Thymus (tissue), 11 donors: ENCODE measurements around the gene ZBTB18. TPM values are rescaled to one million over a fixed set of nuclear protein-coding genes. Genes with fewer than 3 reads are reported as not detected.

ENCODE experiments used
- DNase-seq, 9 donors: peaks; one replicate each; pipeline ENCODE4 v3.0.0-alpha.2; 2013; ENCODE audit warnings: low spot score in 9 of 9, low read depth in 6 of 9, missing footprints in 1 of 9
- H3K27ac ChIP-seq, 2 donors: one replicate each; pipeline ENCODE4 v1.5.1; 2013; ENCODE audit warnings: control low read depth in 1 of 2, low read depth in 1 of 2, low read length in 1 of 2, mild to moderate bottlenecking in 1 of 2, moderate library complexity in 1 of 2
- H3K27me3 ChIP-seq, 2 donors: one replicate each; pipeline ENCODE4 v1.5.1; 2013; ENCODE audit warnings: low read length in 1 of 2; ENCODE audit not compliant: control insufficient read depth in 2 of 2, insufficient read depth in 1 of 2
- H3K36me3 ChIP-seq, 2 donors: one replicate each; pipeline ENCODE4 v1.5.1; 2013; ENCODE audit warnings: low read length in 1 of 2, mild to moderate bottlenecking in 1 of 2, moderate library complexity in 1 of 2; ENCODE audit not compliant: control insufficient read depth in 2 of 2, insufficient read depth in 2 of 2
- H3K4me1 ChIP-seq, 2 donors: one replicate each; pipeline ENCODE4 v1.5.1; 2013; ENCODE audit warnings: low read length in 2 of 2; ENCODE audit not compliant: control insufficient read depth in 2 of 2, insufficient read depth in 2 of 2
- H3K4me3 ChIP-seq, 2 donors: one replicate each; pipeline ENCODE4 v1.5.1; 2013; ENCODE audit warnings: low read length in 2 of 2, control low read depth in 1 of 2, mild to moderate bottlenecking in 1 of 2
- H3K9me3 ChIP-seq, 2 donors: one replicate each; pipeline ENCODE4 v1.5.1; 2013; ENCODE audit warnings: low read length in 1 of 2, mild to moderate bottlenecking in 1 of 2; ENCODE audit not compliant: control insufficient read depth in 2 of 2, insufficient read depth in 1 of 2
- WGBS: extraction: QIAGEN DNeasy Blood & Tissue Kit; methylation state at CpG from one replicate; pipeline ENCODE4 v1.1.7; 2013; 5-methylcytosine and 5-hydroxymethylcytosine counted together
- polyA plus RNA-seq: library from polyadenylated mRNA; stranded (reverse); fragments of 200-250 nt; gene quantifications from one replicate; pipeline ENCODE4 v1.2.3, GENCODE V29; 2013
- total RNA-seq: library from RNA; stranded (reverse); fragments of 120-200 nt; gene quantifications from one replicate; pipeline ENCODE4 v1.2.4, GENCODE V29; 2013
- donor health status: healthy.

ZBTB18 gene
- total and polyA plus RNA-seq, 2 donors: 37.2 to 47.3 TPM

GRCh38 chr1:244087611-244088010 lies 36.5 kb downstream of the ZBTB18 start:
- 93% methylated on average over 7 of the region's 7 CpGs for WGBS
- H3K27ac ChIP-seq: no peak overlapping the region
- no peaks in the 10 kb centered on the region for H3K4me1 ChIP-seq
- H3K9me3 ChIP-seq: no peaks in the 10 kb centered on the region
- H3K27me3 ChIP-seq: peaks cover 0 to 4% of the 10 kb centered on the region in 2 donors
- no peaks in the 10 kb centered on the region for H3K36me3 ChIP-seq
- DNase-seq: no peak
- no peak overlapping the region for H3K4me3 ChIP-seq

DNA sequence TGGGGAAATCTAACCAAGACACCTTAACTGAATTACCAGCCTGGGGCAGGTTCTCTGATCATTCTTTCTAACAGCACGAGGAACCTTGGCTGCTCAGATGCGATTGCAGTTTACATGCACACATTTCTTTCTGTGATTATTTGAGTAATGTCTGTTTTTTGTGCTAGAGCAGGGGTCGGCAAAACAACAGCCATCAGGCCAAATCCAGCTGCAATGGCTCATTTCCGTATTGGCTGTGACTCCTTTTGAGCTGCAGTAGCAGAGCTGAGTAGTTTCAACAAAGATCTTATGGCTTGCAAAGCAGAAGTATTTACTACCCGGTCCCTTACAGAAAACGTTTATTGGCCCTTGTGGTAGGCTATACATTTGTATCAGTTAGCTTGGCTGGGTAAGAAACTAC lies 37.1 kb downstream of the ZBTB18 start:
- no peaks in the 10 kb centered on the region for H3K9me3 ChIP-seq
- 97% methylated on average over 6 of the region's 6 CpGs for WGBS

GRCh38 chr1:244089561-244089960 lies 38.5 kb downstream of the ZBTB18 start:
- Histone ChIP-seq H3K27ac (no peak overlapping the region), H3K4me1 (no peaks in the 10 kb centered on the region), H3K4me3 (no peak overlapping the region), H3K9me3 (no peaks in the 10 kb centered on the region), H3K27me3 (no peaks in the 10 kb centered on the region), H3K36me3 (no peaks in the 10 kb centered on the region)
- no peak for DNase-seq
- WGBS: 96% methylated on average over 8 of the region's 8 CpGs

More for the DNA sequence above, 37.1 kb downstream of the ZBTB18 start:
- Histone ChIP-seq H3K36me3 (no peaks in the 10 kb centered on the region), H3K27ac (no peak overlapping the region), H3K4me3 (no peak overlapping the region), H3K4me1 (no peaks in the 10 kb centered on the region), H3K27me3 (peaks cover 0 to 4% of the 10 kb centered on the region in 2 donors)
- no peak for DNase-seq

DNA sequence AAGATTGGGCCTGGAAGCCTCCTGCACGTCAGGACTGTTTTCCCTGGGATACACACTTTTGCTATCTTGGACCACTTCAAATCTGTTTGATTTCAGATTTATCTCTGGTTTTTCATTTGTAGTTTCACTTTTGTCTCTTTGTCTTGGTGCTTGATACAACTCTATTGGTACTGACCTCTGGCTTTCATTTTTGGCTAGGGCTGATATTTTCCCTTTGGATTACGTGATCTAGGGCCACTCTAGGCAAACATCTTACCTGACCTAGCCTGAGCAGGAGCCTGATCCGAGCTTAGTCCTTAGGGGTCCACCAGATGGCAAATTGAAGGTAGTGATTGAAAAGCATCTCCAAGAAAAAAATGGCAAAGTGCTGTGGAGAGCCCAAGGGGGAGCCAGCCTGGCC lies 39.6 kb downstream of the ZBTB18 start:
- WGBS: 95% methylated on average over 3 of the region's 3 CpGs
- Histone ChIP-seq H3K4me1 (no peaks in the 10 kb centered on the region), H3K27me3 (no peaks in the 10 kb centered on the region), H3K27ac (no peak overlapping the region), H3K9me3 (no peaks in the 10 kb centered on the region), H3K4me3 (no peak overlapping the region), H3K36me3 (no peaks in the 10 kb centered on the region)
- no peak for DNase-seq

DNA sequence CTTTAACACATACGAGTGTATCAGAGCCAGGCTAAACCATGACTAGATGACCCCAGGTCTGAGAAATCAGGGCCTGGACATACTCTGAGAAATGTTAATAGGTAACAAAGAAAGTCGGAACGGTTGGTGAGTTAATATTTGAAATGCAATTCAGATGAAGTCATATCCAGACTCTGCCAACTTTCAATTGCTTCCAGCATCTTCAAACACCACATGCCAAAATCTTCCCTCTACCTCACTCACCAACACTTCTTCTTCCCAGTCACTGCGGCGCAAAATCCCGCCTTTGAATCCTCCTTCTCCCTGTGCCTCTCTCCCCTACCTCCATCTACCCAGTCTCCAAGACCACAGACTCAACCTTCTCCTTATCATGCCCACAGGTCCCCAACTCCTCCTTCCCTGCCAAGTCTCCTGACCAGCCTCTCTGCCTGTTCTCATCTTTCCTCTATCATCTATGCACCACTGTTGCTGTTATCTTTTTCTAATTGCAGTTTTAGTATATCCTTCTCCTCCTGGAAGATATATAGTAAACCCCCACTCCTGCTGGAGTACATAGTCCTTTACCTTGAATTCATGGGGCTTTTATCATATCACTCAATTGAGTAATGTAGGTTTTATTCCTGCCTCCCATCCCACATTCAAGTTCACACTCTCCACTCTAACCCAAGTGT lies 41.3 kb downstream of the ZBTB18 start:
- peaks cover 0 to 7% of the 10 kb centered on the region in 2 donors for H3K4me1 ChIP-seq
- WGBS: 98% methylated on average over 6 of the region's 6 CpGs
- no peak for DNase-seq
- H3K27me3 ChIP-seq: no peaks in the 10 kb centered on the region
- no peaks in the 10 kb centered on the region for H3K9me3 ChIP-seq
- no peaks in the 10 kb centered on the region for H3K36me3 ChIP-seq
- H3K4me3 ChIP-seq: no peak overlapping the region
- H3K27ac ChIP-seq: no peak overlapping the region

GRCh38 chr1:244092964-244093638 lies 42.0 kb downstream of the ZBTB18 start:
- H3K4me1 ChIP-seq: peaks cover 0 to 7% of the 10 kb centered on the region in 2 donors
- H3K27me3 ChIP-seq: no peaks in the 10 kb centered on the region
- H3K27ac ChIP-seq: no peak overlapping the region
- no peaks in the 10 kb centered on the region for H3K36me3 ChIP-seq
- H3K9me3 ChIP-seq: no peaks in the 10 kb centered on the region
- WGBS: 84% methylated on average over 11 of the region's 11 CpGs
- H3K4me3 ChIP-seq: no peak overlapping the region
- DNase-seq: no peak

DNA sequence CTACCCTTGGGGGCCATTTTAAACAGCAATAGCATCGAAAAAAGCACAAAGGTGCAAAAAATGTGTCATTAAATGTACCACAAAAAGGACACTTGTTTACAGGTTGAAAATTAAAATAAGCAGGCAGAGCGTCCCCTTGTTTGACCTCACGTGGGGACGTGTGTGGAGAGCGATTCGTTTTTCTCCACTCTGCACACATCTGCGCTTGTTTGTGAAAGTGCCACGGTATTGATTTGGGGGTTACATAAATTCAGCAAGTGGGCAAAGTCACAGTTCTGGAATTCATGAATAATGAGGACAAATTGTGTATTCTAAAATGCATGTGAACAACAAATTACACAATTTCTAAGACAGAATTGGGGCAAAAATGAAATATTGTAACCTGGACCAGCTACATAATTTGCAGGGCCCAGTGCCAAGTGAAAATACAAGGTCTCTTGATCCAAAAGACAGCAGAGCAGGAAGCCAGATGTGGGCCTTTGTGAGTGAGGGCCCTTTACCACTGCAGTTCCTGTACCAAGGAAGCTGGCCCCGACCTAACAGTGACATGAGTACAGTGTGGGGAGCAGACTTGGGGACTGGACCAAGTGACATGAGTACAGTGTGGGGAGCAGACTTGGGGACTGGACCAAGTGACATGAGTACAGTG lies 43.9 kb downstream of the ZBTB18 start:
- H3K4me3 ChIP-seq: no peak overlapping the region
- no peak overlapping the region for H3K27ac ChIP-seq
- 87% methylated on average over 9 of the region's 9 CpGs for WGBS
- H3K4me1 ChIP-seq: peaks cover 0 to 7% of the 10 kb centered on the region in 2 donors
- no peaks in the 10 kb centered on the region for H3K27me3 ChIP-seq
- H3K9me3 ChIP-seq: no peaks in the 10 kb centered on the region
- H3K36me3 ChIP-seq: no peaks in the 10 kb centered on the region
- no peak for DNase-seq

- Histone ChIP-seq H3K4me1 (peaks cover under 1 to 8% of the 10 kb centered on the region in 2 donors), H3K36me3 (no peaks in the 10 kb centered on the region), H3K9me3 (no peaks in the 10 kb centered on the region), H3K4me3 (no peak overlapping the region), H3K27ac (no peak overlapping the region), H3K27me3 (no peaks in the 10 kb centered on the region)
- 98% methylated on average over 4 of the region's 4 CpGs for WGBS
- DNase-seq: no peak
Measured at GRCh38 chr1:244095529-244095911, 44.4 kb downstream of the ZBTB18 start.

- Histone ChIP-seq H3K36me3 (no peaks in the 10 kb centered on the region), H3K9me3 (no peaks in the 10 kb centered on the region), H3K4me1 (peaks cover 6 to 14% of the 10 kb centered on the region in 2 donors), H3K4me3 (no peak overlapping the region), H3K27me3 (no peaks in the 10 kb centered on the region), H3K27ac (no peak overlapping the region)
- DNase-seq: no peak
- WGBS: 53% methylated on average over 13 of the region's 13 CpGs
Measured at GRCh38 chr1:244096066-244096610, 45.1 kb downstream of the ZBTB18 start.
